ENCODE measurements around the gene SMAD3. TPM values are rescaled to one million over a fixed set of nuclear protein-coding genes. Genes with fewer than 3 reads are reported as not detected.

Gene SMAD3
- total and polyA plus RNA-seq, 2 of the 4 experiments (the other 2 are of a cell fraction) = 71.0 to 177 TPM

DNA sequence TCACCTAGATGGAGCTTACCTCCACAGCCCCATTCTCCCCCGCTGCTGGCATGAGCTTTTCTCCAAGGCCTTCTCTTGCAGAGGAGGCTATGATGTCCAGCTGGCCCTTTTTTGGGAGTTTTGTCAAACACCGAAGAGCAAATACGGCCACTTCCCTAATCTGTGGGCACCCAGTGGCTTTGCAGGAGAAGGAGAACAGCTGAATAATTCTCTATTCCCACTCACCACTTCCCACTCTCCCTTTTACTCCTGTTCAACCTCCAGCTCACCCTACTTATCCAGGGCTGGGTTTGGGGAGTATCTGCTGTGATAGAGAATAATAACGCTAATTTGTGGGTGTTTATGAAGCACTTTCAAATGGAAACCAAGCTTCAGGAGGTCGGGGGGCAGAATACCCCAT is 96.0 kb downstream of the SMAD3 start:
- H3K4me1 ChIP-seq (ENCODE audit: control insufficient read depth, insufficient read depth, low read length) = peaks cover 47% of the 10 kb centered on the region
- no peak overlapping the region for H4K91ac ChIP-seq (ENCODE audit: insufficient read depth, low read depth, low read length)
- no peaks in the 10 kb centered on the region; the same call in 1 of the 2 replicates for H3K9me3 ChIP-seq (ENCODE audit: control insufficient read depth, insufficient read depth, low read length)
- no peak overlapping the region for H3K4me3 ChIP-seq (ENCODE audit: insufficient read depth, low read depth, low read length)
- intact Hi-C loops (cut with micrococcal nuclease) = no loop called here
- dilution Hi-C loops (cut with HindIII; ENCODE audit: low sequenced_read_pairs, unreplicated experiment) = no loop called here
- H2AFZ ChIP-seq (replicated peaks; ENCODE audit: low read length, poor library complexity) = no peak overlapping the region
- 0 out of 2 replicates have a peak overlapping the region, but pooled peaks have one; percentile 16 for H4K5ac ChIP-seq (ENCODE audit: low read depth, low read length)
- H3K79me1 ChIP-seq (ENCODE audit: low read depth in 1 of 2, low read length in 2 of 2) = peaks cover 34 to 91% of the 10 kb centered on the region in 2 experiments
- H2BK5ac ChIP-seq (ENCODE audit: low read depth, low read length, poor library complexity, severe bottlenecking) = peak overlapping the region; percentile 45
- peak overlapping the region; percentile 31 to 34; a peak in 2 of 4 replicates for H4K8ac ChIP-seq (ENCODE audit: low read depth in 2 of 2, low read length in 2 of 2)
- H2AK5ac ChIP-seq (ENCODE audit: low read depth, low read length) = peak overlapping the region; percentile 62; the same call in 1 of the 2 replicates
- TF ChIP-seq POLR2A (IDR thresholded peaks at IDR 0.05; ENCODE audit: low read depth, low read length) = no peak
- TF ChIP-seq FOS (IDR thresholded peaks at IDR 0.05; ENCODE audit: low read depth, low read length) = no peak
- TF ChIP-seq, protein P1, sequence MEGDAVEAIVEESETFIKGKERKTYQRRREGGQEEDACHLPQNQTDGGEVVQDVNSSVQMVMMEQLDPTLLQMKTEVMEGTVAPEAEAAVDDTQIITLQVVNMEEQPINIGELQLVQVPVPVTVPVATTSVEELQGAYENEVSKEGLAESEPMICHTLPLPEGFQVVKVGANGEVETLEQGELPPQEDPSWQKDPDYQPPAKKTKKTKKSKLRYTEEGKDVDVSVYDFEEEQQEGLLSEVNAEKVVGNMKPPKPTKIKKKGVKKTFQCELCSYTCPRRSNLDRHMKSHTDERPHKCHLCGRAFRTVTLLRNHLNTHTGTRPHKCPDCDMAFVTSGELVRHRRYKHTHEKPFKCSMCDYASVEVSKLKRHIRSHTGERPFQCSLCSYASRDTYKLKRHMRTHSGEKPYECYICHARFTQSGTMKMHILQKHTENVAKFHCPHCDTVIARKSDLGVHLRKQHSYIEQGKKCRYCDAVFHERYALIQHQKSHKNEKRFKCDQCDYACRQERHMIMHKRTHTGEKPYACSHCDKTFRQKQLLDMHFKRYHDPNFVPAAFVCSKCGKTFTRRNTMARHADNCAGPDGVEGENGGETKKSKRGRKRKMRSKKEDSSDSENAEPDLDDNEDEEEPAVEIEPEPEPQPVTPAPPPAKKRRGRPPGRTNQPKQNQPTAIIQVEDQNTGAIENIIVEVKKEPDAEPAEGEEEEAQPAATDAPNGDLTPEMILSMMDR (conservative IDR thresholded peaks at IDR 0.05; ENCODE audit: low read depth, low read length) = no peak
- no peak for TF ChIP-seq NFE2L2 (IDR thresholded peaks at IDR 0.05; ENCODE audit: low read depth, low read length)
- no peak for TF ChIP-seq MAZ (IDR thresholded peaks at IDR 0.05; ENCODE audit: borderline replicate concordance, low read depth, low read length)
- no peak for TF ChIP-seq RCOR1 (IDR thresholded peaks at IDR 0.05; ENCODE audit: insufficient replicate concordance, low read length)
- TF ChIP-seq MXI1 (IDR thresholded peaks at IDR 0.05; ENCODE audit: borderline replicate concordance, low read depth, low read length) = no peak
- no peak for TF ChIP-seq RFX5 (IDR thresholded peaks at IDR 0.05; ENCODE audit: low read depth, low read length)
- TF ChIP-seq BHLHE40 (IDR thresholded peaks at IDR 0.05; ENCODE audit: low read depth, low read length) = no peak
- no peak for TF ChIP-seq MAFK (IDR thresholded peaks at IDR 0.05; ENCODE audit: low read depth, low read length)
- TF ChIP-seq, protein P2, sequence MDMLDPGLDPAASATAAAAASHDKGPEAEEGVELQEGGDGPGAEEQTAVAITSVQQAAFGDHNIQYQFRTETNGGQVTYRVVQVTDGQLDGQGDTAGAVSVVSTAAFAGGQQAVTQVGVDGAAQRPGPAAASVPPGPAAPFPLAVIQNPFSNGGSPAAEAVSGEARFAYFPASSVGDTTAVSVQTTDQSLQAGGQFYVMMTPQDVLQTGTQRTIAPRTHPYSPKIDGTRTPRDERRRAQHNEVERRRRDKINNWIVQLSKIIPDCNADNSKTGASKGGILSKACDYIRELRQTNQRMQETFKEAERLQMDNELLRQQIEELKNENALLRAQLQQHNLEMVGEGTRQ (IDR thresholded peaks at IDR 0.05; ENCODE audit: low read depth, low read length) = no peak
- TF ChIP-seq, protein P3, sequence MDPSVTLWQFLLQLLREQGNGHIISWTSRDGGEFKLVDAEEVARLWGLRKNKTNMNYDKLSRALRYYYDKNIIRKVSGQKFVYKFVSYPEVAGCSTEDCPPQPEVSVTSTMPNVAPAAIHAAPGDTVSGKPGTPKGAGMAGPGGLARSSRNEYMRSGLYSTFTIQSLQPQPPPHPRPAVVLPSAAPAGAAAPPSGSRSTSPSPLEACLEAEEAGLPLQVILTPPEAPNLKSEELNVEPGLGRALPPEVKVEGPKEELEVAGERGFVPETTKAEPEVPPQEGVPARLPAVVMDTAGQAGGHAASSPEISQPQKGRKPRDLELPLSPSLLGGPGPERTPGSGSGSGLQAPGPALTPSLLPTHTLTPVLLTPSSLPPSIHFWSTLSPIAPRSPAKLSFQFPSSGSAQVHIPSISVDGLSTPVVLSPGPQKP (IDR thresholded peaks at IDR 0.05; ENCODE audit: borderline replicate concordance, low read depth, low read length) = no peak
- TF ChIP-seq CEBPB (IDR thresholded peaks at IDR 0.05; ENCODE audit: low read depth, low read length) = no peak
- TF ChIP-seq CHD1 (IDR thresholded peaks at IDR 0.05; ENCODE audit: low read depth, low read length) = no peak
- no peak for TF ChIP-seq RAD21 (IDR thresholded peaks at IDR 0.05; ENCODE audit: low read length)
- no peak for TF ChIP-seq SMC3 (IDR thresholded peaks at IDR 0.05; ENCODE audit: low read depth, low read length)
- no peaks in the 10 kb centered on the region for H3K27me3 ChIP-seq (ENCODE audit: control insufficient read depth, insufficient read depth, low read length)
- H2BK15ac ChIP-seq (ENCODE audit: low read depth, low read length) = no peak overlapping the region
- no CpG with 5 or more reads among the region's 5 CpGs for WGBS, 2 experiments (ENCODE audit: extremely low coverage in 2 of 2, insufficient read length in 1 of 2)
- no peak overlapping the region for H3K4me2 ChIP-seq (ENCODE audit: low read depth, low read length)
- H4K20me1 ChIP-seq (ENCODE audit: insufficient read depth, low read length) = peaks cover 43% of the 10 kb centered on the region
- no peak for ATAC-seq (ENCODE audit: low read depth)
- H2AK9ac ChIP-seq (replicated peaks; ENCODE audit: low read depth, low read length, poor library complexity) = no peak overlapping the region
- H3K4ac ChIP-seq (ENCODE audit: low read depth, low read length) = peak overlapping the region; percentile 66
- TSS peak; percentile 13 for BruUV-seq (replicated peaks)
- H2BK120ac ChIP-seq (ENCODE audit: low read depth, low read length) = peak overlapping the region; percentile 18; the same call in 1 of the 2 replicates
- H3K18ac ChIP-seq (ENCODE audit: low read depth, low read length) = peak overlapping the region; percentile 43; the same call in 1 of the 2 replicates
- H3K9me1 ChIP-seq (ENCODE audit: insufficient read depth, low read length) = peaks cover 55% of the 10 kb centered on the region
- H3K27ac ChIP-seq (ENCODE audit: insufficient read depth, low read length) = peak overlapping the region; percentile 42; the same call in 1 of the 2 replicates
- H3K14ac ChIP-seq (replicated peaks; ENCODE audit: low read depth, low read length) = peak overlapping the region; percentile 77; the same call in 1 of the 2 replicates
- in situ Hi-C loops (cut with MboI; ENCODE audit: low sequenced_read_pairs) = no loop called here
- ChIA-PET POLR2A (ENCODE audit: unreplicated experiment) (interaction anchor here (0.6 kb wide), 1 partner anchor 11 kb away, joined by 6 read pairs; no protein-coding TSS in a partner anchor), CTCF (no interaction called here)
- no peak for DNase-seq
- H3K23ac ChIP-seq (ENCODE audit: low read depth, low read length) = no peak overlapping the region
- H3K56ac ChIP-seq (ENCODE audit: extremely low read depth, insufficient read depth, low read length) = no peak overlapping the region
- H2BK20ac ChIP-seq (ENCODE audit: low read depth, low read length) = no peak overlapping the region
- H3K36me3 ChIP-seq (ENCODE audit: control insufficient read depth, insufficient read depth, low read length) = peaks cover 52% of the 10 kb centered on the region
- no peak overlapping the region for H3K9ac ChIP-seq (ENCODE audit: low read depth, low read length)
